HG02943 (cell line): ENCODE results near the gene SNTN.

Experiments
- ATAC-seq: cut with Tn5 transposase; IDR thresholded peaks from one replicate; pipeline ENCODE4 v1.9.1; 2021; ENCODE audit warnings: mild to moderate bottlenecking, low read depth, moderate library complexity; ENCODE audit not compliant: unreplicated experiment

Gene SNTN

GRCh38 chr3:63670544-63670943 lies 18.1 kb downstream of the SNTN start:
- ATAC-seq, result no peak

GRCh38 chr3:63673111-63673510 lies 20.6 kb downstream of the SNTN start:
- ATAC-seq, result no peak

- no peak for ATAC-seq
Observed at GRCh38 chr3:63674586-63674985, 22.1 kb downstream of the SNTN start.

GRCh38 chr3:63679186-63679585 lies 26.7 kb downstream of the SNTN start:
- no peak for ATAC-seq

DNA sequence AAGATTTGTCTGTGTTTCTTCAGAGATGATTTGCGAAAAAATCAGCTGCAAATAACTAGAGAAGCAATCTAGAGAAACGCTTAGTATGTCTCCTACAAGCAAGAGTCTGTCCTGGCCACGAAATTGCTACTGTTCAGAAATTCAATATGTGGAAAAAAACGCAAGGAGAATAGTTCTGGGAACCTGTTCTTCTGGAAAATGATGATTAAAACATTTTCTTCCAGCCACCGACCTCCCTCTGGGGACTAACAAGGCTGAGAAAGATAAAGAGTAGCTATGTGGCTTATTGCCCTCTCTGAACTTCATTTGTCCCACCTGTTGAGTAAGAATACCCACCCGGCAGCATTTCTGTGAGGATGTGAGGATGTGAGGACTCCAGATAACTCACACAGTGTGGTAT lies 31.6 kb downstream of the SNTN start:
- no peak for ATAC-seq

DNA sequence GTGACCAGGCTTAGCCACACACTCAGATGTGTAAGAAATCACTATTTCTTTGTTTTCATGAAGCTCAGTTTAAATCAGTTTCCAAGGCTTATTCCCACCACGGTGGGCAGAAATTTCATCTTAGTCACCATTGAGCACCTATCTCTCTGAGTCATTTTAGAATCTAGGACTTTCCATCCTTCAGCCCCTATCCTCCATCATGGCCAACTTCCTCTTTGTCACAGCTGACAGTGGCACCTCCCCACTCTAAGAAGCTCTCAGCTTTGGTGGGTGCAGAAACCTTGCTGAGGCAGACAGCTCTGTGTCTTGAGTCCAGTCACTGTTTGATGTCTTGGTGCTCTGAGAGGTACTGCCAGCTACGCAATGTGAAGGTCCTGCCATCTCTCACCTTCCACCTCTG lies 32.9 kb downstream of the SNTN start:
- ATAC-seq, result no peak

GRCh38 chr3:63687278-63688225 lies 35.1 kb downstream of the SNTN start:
- no peak for ATAC-seq

GRCh38 chr3:63689285-63689684 lies 36.8 kb downstream of the SNTN start:
- ATAC-seq, result no peak

DNA sequence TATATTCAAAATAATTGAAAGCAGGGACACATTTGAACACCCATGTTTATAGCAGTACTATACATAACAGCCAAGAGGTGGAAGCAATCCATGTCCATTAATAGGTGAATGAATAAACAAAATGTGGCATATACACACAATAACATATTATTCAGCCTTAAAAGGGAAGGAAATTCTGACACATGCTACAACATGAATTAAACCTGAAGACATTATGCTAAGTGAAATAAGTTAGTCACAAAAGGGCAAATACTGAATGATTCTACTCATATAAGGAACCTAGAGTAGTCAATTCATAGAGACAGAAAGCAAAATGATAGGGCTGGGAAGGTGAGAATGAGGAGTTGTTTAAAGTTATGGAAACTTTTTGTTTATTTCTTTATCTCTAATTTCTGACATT lies 40.9 kb downstream of the SNTN start:
- no peak for ATAC-seq

DNA sequence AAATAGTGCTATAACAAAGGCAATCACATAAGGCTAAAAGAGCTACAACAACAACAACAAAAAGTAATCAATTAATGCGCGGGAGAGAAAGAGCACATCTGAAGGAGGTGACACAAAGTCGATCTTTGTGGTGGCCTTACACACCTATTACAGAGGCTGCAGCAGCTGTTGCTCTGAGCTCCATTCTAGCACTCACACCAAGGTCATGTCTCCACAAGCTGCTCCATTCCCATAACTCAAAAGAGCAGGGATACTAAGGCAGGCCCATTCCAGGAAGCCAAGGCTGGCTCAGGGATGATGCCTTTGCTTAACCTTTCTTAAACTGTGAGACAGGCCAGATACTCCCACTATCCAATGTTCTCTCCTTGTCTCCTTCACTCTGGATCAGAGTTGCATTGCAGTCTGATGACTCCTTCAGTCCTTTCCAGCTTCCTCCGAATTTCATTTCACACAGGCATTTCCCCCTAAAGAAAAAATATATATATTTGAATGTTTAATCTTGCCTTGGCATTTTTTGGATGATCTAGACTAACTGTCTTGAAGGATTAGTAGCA lies 52.7 kb downstream of the SNTN start:
- ATAC-seq, result no peak

DNA sequence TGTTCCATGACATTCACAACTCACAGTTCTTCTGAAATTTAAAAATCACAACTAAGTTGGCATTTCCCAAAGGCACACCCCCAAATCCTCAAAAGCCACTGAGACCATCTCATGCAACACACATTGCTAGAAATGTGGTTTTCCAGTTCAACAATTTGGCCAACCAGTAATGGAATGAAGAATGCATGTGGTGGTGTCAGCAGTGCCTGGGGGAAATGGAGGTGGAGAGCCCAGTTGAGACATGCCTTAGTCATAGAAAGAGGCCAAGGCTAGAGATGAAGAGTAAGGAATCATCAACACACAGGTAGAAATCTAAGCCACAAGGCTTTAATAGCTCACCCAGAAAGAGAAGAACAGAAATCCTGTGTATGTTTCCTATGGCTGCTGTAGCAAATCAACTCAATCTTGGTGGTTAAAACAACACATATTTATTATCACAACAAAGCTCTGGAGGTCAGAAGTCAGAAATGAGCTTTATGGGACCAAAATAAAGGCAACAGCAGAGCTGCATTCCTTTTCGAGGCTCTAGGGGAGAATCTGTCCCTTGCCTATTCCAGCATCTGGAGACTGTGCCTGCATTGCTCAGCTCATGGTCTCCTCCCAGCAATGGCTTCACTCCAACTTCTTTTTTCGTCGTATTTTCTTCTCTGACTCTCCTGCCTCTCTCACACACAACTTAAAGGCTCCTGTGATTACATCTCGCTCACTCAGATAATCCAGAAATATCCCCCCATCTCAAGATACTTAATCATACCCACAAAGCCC lies 54.0 kb downstream of the SNTN start:
- ATAC-seq, result no peak

- ATAC-seq, result no peak
Observed at GRCh38 chr3:63707731-63708130, 55.3 kb downstream of the SNTN start.

DNA sequence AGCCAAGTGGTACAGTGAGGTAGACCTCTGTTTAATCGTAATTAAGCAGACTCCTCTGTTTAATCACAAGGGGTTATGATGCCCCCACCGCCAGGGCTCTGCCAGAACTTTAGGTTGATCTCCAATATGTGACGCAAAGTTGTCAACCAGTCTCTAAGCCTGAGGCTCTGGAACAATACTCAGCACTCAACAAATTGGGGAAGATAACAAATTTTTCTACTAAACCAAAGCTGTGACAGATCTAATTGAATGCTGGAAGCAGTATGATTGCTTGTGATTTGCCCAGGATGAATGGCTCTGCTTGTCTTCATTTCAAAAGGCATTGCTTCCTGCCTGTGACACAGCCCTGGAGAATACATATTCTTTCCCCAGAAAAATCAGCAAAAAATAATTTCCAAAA lies 57.1 kb downstream of the SNTN start:
- no peak for ATAC-seq
